HTR-8/SVneo (cell line): ENCODE results near the gene CDH15.
"Not testable (repeated sequence)": the region's sequence is repeated elsewhere in the genome, so short reads cannot be mapped to it uniquely, and the experiment has no call there.

Source experiments
- DNase-seq: peaks from one replicate; pipeline ENCODE4 v3.0.0; 2011; ENCODE audit warnings: low spot score, mixed read lengths; ENCODE audit not compliant: insufficient read length
- FAIRE-seq: peaks from 2 replicates; lab custom pipeline; 2011; peaks lifted over from hg19 to GRCh38; lab: Jason Lieb, UNC

Gene CDH15

DNA sequence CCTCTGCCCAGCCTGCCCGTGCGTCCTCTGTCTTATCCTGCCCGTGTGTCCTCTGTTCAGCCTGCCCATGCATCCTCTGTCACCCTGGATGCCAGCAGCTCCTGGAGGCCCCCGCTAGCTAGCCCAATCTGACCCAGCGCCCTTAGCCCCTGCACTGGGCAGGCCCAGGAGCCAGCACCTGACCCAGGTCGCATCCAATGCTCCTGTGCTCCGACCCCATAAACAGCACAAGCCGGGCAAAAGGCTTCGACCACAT lies 13.1 kb downstream of the CDH15 start:
- FAIRE-seq (no peak), DNase-seq (no peak)

DNA sequence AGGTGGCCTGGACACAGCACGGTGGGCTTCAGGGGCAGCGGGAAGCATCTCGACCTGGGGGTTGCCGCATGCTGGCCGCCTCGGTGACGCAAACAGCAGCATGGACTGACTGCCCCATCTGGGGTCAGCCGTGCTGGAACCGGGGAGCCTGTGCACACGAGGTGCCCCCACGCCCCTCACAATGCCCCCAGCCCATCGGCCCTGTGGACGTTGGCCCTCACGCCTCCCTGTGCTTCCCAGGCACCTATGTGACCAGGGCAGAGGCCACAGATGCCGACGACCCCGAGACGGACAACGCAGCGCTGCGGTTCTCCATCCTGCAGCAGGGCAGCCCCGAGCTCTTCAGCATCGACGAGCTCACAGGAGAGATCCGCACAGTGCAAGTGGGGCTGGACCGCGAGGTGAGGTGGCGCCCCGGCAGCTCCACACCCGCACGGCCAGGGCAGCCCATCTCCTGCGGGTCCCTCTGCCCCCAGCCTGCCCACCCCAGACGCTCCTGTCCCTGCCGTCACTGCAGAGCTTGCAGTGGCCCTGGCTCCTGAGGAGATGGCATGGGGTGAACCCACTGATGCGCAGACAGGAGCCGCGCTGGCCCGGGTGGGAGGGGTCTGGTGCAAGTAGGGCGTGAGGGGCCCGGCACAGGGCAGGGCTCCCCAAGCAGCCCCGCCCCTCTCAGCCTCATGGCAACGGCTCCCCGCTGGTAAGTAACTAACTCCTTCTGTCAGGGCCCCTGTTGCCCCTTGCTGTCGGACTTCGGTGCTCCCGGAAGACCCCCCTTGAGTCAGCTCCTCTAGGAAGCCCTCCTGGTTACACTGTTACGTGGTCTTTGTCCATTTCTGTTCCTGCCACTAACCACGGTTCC lies 13.6 kb downstream of the CDH15 start:
- FAIRE-seq (no peak), DNase-seq (no peak)

DNA sequence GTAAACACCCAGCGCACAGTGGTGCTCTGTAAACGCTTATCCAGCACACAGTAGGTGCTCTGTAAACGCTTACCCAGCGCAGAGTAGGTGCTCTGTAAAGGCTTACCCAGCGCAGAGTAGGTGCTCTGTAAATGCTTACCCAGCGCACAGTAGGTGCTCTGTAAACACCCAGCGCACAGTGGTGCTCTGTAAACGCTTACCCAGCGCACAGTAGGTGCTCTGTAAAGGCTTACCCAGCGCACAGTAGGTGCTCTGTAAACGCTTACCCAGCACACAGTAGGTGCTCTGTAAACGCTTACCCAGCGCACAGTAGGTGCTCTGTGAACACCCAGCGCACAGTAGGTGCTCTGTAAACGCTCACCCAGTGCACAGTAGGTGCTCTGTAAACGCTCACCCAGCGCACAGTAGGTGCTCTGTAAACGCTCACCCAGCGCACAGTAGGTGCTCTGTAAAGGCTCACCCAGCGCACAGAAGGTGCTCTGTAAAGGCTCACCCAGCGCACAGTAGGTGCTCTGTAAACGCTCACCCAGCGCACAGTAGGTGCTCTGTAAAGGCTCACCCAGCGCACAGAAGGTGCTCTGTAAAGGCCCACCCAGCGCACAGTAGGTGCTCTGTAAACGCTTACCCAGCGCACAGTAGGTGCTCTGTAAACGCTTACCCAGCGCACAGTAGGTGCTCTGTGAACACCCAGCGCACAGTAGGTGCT lies 14.5 kb downstream of the CDH15 start:
- not testable (repeated sequence) for FAIRE-seq, DNase-seq

DNA sequence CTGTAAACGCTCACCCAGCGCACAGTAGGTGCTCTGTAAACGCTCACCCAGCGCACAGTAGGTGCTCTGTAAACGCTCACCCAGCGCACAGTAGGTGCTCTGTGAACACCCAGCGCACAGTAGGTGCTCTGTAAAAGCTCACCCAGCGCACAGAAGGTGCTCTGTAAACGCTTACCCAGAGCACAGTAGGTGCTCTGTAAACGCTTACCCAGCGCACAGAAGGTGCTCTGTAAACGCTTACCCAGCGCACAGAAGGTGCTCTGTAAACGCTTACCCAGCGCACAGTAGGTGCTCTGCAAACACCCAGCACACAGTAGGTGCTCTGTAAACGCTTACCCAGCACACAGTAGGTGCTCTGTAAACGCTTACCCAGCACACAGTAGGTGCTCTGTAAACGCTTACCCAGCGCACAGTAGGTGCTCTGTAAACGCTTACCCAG lies 15.1 kb downstream of the CDH15 start:
- not testable (repeated sequence) for DNase-seq, FAIRE-seq

DNA sequence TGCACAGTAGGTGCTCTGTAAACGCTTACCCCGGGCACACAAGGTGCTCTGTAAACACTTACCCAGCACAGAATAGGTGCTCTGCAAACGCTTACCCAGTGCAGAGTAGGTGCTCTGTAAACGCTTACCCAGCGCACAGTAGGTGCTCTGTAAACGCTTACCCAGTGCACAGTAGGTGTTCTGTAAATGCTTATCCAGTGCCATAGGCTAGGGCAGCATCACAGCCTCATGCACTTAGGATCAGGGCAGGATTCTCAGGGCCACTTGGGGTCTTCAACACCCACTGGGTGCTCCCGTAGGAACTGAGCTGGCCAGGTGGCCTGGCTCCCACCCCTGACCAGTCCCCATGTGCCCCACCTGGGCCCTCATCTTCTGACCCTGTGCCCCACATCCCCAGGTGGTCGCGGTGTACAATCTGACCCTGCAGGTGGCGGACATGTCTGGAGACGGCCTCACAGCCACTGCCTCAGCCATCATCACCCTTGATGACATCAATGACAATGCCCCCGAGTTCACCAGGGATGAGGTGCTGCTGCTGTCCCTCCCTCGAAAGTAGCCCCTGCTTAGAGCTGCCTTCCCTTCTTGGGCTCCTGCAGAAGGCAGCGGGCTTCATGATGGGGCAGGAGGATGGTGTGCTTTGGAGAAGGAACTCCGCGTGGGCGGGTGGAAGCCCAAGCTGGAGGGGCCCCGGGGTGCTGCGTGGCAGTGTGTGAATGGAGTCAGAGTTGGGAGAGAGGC lies 15.7 kb downstream of the CDH15 start:
- FAIRE-seq (no peak), DNase-seq (peak; percentile 39)

DNA sequence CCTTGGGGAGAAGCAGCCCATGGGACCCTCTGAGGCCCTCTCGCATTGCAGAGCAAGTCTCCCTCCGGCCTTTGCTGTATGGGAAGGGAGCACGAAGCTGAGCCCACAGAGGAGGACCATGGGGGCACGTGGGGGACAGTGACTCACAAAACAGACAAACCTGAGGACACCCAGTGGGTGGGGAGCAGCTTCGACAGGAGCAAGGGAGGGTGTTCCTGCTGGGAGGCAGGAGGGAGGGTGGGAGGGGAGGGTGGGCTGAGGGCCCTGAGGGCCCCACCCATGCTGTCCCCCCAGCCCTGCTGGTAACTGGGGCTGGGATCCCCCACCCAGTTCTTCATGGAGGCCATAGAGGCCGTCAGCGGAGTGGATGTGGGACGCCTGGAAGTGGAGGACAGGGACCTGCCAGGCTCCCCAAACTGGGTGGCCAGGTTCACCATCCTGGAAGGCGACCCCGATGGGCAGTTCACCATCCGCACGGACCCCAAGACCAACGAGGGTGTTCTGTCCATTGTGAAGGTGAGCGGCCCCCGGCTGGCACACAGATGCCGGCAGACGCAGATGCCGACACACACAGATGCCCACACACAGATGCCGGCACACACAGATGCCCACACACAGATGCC lies 16.3 kb downstream of the CDH15 start:
- DNase-seq: no peak

DNA sequence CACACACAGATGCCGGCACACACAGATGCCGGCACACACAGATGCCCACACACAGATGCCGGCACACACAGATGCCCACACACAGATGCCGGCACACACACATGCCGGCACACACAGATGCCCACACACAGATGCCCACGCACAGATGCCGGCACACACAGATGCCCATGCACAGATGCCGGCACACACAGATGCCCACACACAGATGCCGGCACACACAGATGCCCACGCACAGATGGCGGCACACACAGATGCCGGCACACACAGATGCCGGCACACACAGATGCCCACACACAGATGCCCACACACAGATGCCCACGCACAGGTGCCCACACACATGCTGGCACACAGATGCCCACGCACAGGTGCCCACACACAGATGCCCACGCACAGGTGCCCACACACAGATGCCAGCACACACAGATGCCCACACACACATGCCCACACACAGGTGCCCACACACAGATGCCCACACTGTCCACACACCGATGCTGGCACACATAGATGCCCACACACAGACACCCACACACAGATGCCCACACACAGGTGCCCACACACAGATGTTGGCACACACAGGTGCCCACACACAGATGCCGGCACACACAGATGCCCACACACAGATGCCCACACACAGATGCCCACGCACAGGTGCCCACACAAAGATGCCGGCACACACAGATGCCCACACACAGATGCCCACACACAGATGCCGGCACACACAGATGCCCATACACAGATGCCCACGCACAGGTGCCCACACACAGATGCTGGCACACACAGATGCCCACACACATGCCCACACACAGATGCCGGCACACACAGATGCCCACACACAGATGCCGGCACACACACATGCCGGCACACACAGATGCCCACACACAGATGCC lies 17.2 kb downstream of the CDH15 start:
- DNase-seq, FAIRE-seq: not testable (repeated sequence)

More for the DNA sequence above, 16.3 kb downstream of the CDH15 start:
- no peak for FAIRE-seq

DNA sequence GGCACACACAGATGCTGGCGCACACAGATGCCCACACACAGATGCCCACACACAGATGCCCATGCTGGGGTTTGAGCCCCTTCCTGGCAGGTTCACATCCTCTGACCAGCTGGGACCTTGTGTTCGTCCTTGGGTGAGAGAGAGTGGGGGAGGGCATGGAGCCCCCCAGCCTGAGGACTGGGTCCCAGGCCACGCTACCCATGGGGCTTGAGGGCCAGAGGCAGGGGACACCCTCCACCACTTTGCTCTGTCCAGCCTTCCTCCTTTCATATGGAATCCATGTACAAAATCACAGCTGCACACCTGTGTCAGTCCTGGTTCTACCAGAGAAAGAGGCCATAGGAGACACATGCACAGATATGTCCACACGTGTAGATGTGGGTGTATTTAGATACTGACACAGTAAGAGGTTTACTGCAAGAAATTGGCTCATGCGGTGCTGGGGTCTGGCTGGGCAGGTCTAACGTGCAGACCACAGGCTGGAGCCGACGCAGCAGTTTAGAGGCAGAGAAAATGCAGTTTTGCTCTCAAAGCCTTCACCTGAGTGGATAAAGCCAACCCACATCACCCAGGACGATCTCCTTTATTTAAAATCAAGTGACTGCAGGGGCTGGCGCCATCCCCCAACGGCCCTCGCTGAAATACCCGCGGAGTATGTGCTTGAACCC lies 17.9 kb downstream of the CDH15 start:
- no peak for DNase-seq
- FAIRE-seq: no peak

DNA sequence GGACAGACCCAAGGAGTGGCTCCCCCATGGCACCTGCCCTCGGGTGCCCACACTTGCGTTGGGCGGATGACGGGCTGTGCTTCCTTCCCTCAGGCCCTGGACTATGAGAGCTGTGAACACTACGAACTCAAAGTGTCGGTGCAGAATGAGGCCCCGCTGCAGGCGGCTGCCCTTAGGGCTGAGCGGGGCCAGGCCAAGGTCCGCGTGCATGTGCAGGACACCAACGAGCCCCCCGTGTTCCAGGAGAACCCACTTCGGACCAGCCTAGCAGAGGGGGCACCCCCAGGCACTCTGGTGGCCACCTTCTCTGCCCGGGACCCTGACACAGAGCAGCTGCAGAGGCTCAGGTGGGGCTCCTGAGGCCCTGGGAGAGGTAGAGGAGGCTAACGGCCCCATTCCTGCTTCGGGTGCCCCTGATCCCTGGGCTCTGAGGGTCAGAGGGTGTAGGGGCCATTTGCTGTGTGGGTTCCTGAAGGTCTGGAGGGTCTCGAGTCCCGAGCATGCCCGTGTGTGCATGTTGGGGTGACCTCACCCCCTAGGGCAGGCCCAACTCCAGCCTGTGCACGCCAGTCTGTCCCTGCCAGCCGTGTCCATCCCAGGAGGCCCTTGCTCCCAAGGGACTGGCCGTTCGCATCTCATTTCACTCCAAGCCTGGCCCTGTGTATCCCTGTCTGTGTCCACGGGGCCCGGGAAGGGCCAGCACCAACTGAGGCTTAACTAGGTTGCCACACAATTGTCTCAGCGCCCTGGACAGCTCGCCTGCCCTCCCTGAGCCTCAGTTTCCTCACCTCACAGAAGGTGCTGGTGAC lies 18.8 kb downstream of the CDH15 start:
- no peak for DNase-seq
- no peak for FAIRE-seq

DNA sequence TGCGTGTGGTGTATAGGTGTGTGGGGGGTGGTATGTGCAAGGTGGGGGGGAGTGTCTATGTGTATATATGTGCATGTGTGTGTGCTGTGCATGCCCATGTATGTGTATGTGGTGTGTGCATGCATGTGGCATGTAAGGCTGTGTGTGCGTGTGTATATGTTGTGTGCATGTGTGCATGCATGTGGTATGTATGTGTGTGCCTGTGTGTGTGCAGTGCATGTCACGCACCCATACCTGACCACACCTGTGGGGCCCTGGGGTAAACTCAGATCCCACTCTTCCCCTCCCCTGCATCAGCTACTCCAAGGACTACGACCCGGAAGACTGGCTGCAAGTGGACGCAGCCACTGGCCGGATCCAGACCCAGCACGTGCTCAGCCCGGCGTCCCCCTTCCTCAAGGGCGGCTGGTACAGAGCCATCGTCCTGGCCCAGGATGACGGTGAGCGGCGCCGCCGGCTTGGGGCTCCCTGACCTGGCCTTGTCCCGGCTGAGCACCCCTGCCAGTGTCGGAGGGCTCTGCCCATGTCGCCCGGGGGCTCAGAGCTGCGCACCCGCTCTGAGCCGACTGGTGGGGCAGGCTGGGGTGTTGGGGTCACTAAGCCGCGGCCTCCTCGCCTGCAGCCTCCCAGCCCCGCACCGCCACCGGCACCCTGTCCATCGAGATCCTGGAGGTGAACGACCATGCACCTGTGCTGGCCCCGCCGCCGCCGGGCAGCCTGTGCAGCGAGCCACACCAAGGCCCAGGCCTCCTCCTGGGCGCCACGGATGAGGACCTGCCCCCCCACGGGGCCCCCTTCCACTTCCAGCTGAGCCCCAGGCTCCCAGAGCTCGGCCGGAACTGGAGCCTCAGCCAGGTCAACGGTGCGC lies 19.7 kb downstream of the CDH15 start:
- DNase-seq (no peak), FAIRE-seq (peak; percentile 62)

DNA sequence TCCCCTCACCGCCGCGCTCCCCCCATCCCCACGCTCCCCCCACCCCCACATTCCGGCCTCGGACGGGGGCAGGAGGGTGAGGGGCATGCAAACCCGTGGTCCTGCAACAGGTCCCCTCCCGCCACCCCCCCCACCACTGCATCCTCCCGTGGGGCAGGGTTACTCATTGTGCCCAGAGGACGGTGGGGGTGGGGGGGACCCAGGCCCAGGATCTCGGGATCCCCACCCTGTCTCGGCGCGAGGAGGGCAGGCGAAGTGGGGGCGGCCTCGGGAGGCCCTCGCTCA lies 20.3 kb downstream of the CDH15 start:
- DNase-seq (no peak), FAIRE-seq (no peak)

DNA sequence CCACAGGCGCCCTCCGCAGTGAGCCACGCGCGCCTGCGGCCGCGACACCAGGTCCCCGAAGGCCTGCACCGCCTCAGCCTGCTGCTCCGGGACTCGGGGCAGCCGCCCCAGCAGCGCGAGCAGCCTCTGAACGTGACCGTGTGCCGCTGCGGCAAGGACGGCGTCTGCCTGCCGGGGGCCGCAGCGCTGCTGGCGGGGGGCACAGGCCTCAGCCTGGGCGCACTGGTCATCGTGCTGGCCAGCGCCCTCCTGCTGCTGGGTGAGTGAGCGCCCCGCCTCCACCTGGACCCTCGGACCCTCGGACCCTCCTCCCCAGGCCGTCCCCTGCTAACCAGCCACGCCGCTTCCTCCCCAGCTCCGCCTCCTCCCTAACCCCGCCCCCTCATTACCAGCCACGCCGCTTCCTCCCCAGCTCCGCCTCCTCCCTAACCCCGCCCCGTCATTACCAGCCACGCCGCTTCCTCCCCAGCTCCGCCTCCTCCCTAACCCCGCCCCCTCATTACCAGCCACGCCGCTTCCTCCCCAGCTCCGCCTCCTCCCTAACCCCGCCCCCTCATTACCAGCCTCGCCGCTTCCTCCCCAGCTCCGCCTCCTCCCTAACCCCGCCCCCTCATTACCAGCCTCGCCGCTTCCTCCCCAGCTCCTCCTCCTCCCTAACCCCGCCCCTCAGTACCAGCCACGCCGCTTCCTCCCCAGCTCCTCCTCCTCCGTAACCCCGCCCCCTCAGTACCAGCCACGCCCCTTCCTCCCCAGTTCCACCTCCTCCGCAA lies 20.8 kb downstream of the CDH15 start:
- FAIRE-seq, DNase-seq: not testable (repeated sequence)

DNA sequence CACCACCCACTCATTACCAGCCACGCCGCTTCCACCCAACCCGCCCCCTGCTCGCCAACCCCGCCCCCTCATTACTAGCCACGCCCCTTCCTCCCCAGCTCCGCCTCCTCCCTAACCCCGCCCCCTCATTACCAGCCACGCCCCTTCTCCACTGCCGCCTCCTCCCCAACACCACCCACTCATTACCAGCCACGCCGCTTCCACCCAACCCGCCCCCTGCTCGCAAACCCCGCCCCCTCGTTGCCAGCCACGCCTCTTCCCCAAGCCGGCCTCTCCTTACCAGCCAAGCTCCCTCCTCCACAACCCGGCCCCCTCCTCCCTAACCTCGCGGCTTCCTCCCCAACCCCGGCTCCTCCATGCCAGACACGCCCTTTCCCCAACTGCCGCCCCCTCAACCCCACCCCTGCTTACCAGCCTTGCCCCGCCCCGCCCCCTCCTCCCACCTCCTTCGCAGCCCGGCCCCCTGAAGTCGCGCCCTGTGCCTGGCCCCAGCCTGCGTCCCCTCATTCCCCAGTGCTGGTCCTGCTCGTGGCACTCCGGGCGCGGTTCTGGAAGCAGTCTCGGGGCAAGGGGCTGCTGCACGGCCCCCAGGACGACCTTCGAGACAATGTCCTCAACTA lies 21.5 kb downstream of the CDH15 start:
- DNase-seq (no peak), FAIRE-seq (no peak)

DNA sequence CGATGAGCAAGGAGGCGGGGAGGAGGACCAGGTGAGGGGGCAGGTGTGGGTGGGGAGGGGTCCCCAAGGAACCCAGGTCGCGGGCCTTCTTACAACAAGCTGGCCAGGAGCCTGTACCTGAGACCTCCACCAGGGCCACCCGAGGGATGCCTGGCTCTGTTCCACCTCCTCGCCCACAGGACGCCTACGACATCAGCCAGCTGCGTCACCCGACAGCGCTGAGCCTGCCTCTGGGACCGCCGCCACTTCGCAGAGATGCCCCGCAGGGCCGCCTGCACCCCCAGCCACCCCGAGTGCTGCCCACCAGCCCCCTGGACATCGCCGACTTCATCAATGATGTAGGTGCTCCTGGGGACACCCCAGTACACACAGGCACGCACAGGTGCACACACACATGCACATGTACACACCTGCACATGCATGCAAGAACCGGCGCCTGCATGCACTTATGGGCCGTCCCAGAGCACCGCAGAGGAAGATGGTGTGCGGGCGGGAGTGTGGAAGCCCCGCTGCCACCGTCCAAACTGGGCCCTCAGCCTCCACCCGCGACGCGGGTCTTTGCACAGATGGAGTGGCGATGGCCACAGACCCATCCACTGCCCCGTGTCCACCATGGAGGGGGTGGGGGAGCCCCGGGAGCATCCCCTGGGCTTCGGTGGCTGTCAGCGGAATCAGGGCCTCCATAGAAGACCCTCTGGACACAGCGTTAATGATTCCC lies 22.2 kb downstream of the CDH15 start:
- no peak for DNase-seq
- no peak for FAIRE-seq

DNA sequence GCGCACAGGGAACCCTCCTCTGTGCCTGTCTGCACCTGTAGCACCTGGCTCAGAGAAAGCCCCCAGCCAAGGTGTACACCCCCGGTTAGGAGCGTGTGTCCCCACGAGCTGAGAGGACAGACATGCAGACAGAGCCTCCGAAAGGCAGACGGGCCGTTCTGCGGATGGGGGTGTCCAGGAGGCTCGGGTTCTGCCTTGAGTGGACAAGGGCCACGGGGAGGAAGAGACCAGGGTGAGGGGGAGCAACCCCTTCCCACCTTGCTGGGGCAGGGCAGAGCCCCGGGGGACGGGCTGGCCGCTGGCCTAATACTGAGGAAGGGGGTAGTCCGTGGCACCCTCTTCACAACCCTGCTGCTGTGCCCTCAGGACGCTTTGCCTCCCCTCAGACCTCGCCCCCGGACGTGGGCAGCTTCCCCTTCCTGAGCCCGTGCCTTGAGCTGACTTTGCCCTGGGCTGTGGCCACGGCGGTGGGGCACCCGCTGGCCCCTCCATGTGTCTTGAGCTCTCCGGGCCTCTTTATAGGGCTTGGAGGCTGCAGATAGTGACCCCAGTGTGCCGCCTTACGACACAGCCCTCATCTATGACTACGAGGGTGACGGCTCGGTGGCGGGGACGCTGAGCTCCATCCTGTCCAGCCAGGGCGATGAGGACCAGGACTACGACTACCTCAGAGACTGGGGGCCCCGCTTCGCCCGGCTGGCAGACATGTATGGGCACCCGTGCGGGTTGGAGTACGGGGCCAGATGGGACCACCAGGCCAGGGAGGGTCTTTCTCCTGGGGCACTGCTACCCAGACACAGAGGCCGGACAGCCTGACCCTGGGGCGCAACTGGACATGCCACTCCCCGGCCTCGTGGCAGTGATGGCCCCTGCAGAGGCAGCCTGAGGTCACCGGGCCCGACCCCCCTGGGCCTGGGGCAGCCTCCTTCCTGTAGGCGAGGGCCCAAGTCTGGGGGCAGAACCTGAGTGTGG lies 23.1 kb downstream of the CDH15 start:
- no peak for FAIRE-seq

More for the DNA sequence above, 23.1 kb downstream of the CDH15 start:
- DNase-seq: no peak
